ENCODE results near the gene FRMD5.

- TF ChIP-seq, protein P1, sequence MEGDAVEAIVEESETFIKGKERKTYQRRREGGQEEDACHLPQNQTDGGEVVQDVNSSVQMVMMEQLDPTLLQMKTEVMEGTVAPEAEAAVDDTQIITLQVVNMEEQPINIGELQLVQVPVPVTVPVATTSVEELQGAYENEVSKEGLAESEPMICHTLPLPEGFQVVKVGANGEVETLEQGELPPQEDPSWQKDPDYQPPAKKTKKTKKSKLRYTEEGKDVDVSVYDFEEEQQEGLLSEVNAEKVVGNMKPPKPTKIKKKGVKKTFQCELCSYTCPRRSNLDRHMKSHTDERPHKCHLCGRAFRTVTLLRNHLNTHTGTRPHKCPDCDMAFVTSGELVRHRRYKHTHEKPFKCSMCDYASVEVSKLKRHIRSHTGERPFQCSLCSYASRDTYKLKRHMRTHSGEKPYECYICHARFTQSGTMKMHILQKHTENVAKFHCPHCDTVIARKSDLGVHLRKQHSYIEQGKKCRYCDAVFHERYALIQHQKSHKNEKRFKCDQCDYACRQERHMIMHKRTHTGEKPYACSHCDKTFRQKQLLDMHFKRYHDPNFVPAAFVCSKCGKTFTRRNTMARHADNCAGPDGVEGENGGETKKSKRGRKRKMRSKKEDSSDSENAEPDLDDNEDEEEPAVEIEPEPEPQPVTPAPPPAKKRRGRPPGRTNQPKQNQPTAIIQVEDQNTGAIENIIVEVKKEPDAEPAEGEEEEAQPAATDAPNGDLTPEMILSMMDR (IDR thresholded peaks at IDR 0.05; ENCODE audit: poor library complexity, severe bottlenecking): no peak
- TF ChIP-seq EP300 (conservative IDR thresholded peaks at IDR 0.05; ENCODE audit: poor library complexity, severe bottlenecking) (no peak), REST (IDR thresholded peaks at IDR 0.05; ENCODE audit: borderline replicate concordance) (no peak), POLR2AphosphoS5 (IDR thresholded peaks at IDR 0.05) (no peak)
Measured at GRCh38 chr15:43887901-43888300, 307.2 kb downstream of the FRMD5 start.

Measured in neural cell (in vitro differentiated cells).